Nephron (organoid): ENCODE results near the gene MPZL3.

ENCODE experiments used
- H3K27ac Mint-ChIP-seq, 3 experiments: 2 replicates each; pipeline ENCODE4 v1.8.0; 2020; ENCODE audit warnings: mixed read lengths in 3 of 3, mild to moderate bottlenecking in 2 of 3, moderate library complexity in 1 of 3
- H3K27me3 Mint-ChIP-seq: 2 replicates; pipeline ENCODE4 v1.8.0; 2021; ENCODE audit warnings: low read depth, mild to moderate bottlenecking, moderate library complexity, mixed read lengths
- H3K36me3 Mint-ChIP-seq: 2 replicates; pipeline ENCODE4 v1.8.0; 2020; ENCODE audit warnings: low read depth, mixed read lengths
- H3K4me1 Mint-ChIP-seq: 2 replicates; pipeline ENCODE4 v1.8.0; 2020; ENCODE audit warnings: mixed read lengths
- H3K4me3 Mint-ChIP-seq, 3 experiments: 2 replicates each; pipeline ENCODE4 v1.8.0; 2020; ENCODE audit warnings: mild to moderate bottlenecking in 3 of 3, mixed read lengths in 3 of 3, moderate library complexity in 2 of 3
- H3K9me3 Mint-ChIP-seq: 2 replicates; pipeline ENCODE4 v1.8.0; 2020; ENCODE audit warnings: mixed read lengths
- TF ChIP-seq, protein P1 (sequence below), 3 experiments: fragments of 200-600 bp; sonication (generic); IDR thresholded peaks; one replicate each; pipeline ENCODE4 v1.5.0; 2021; ENCODE audit warnings: antibody characterized with exemption in 3 of 3; ENCODE audit not compliant: unreplicated experiment in 3 of 3

The MPZL3 gene

DNA sequence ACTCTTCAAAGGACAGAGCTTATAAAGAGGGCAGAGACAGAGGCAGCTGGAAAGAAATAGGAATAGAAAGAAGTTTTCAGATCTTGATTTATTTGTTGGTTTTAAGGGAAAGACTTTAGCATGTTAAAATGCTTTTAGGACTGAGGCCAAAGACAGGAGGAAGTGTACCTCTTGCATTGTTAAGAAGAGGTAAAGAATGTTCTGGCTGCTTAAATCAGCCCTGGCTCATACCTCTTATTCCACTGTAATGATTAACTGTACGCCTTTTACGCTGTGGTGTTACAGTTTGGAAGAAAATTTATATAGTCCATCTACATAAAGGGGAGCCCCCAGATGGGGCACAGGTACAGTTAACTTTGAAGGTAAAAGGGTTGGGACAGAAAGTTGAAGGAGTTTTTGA, 22.0 kb upstream of the MPZL3 start:
- Mint-ChIP-seq H3K4me1 (peaks cover 5% of the 10 kb centered on the region), H3K4me3 (no peak overlapping the region), H3K27ac (peak overlapping the region; percentile 2 to 79 (median 72)), H3K36me3 (no peaks in the 10 kb centered on the region), H3K27me3 (peaks cover 82% of the 10 kb centered on the region), H3K9me3 (no peaks in the 10 kb centered on the region)
- TF ChIP-seq, protein P1, sequence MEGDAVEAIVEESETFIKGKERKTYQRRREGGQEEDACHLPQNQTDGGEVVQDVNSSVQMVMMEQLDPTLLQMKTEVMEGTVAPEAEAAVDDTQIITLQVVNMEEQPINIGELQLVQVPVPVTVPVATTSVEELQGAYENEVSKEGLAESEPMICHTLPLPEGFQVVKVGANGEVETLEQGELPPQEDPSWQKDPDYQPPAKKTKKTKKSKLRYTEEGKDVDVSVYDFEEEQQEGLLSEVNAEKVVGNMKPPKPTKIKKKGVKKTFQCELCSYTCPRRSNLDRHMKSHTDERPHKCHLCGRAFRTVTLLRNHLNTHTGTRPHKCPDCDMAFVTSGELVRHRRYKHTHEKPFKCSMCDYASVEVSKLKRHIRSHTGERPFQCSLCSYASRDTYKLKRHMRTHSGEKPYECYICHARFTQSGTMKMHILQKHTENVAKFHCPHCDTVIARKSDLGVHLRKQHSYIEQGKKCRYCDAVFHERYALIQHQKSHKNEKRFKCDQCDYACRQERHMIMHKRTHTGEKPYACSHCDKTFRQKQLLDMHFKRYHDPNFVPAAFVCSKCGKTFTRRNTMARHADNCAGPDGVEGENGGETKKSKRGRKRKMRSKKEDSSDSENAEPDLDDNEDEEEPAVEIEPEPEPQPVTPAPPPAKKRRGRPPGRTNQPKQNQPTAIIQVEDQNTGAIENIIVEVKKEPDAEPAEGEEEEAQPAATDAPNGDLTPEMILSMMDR (IDR thresholded peaks at IDR 0.05; ENCODE audit: unreplicated experiment in 3 of 3): no peak

- no peak overlapping the region for H3K4me3 Mint-ChIP-seq
- peaks cover 79% of the 10 kb centered on the region for H3K27me3 Mint-ChIP-seq
- H3K36me3 Mint-ChIP-seq: no peaks in the 10 kb centered on the region
- H3K4me1 Mint-ChIP-seq: peaks cover 5% of the 10 kb centered on the region
- no peak overlapping the region for H3K27ac Mint-ChIP-seq
- H3K9me3 Mint-ChIP-seq: no peaks in the 10 kb centered on the region
- TF ChIP-seq, protein P1 (IDR thresholded peaks at IDR 0.05; ENCODE audit: unreplicated experiment in 3 of 3): no peak
These were observed 19.8 kb upstream of the MPZL3 start for GRCh38 chr11:118272001-118272400.

GRCh38 chr11:118267486-118267885, 15.3 kb upstream of the MPZL3 start:
- Mint-ChIP-seq H3K27ac (peak overlapping the region in 1 of 3 experiments; percentile 49), H3K27me3 (peaks cover 83% of the 10 kb centered on the region), H3K4me1 (peaks cover 16% of the 10 kb centered on the region), H3K4me3 (no peak overlapping the region), H3K36me3 (no peaks in the 10 kb centered on the region), H3K9me3 (no peaks in the 10 kb centered on the region)
- TF ChIP-seq, protein P1 (IDR thresholded peaks at IDR 0.05; ENCODE audit: unreplicated experiment in 3 of 3): no peak

GRCh38 chr11:118265954-118266353, 13.8 kb upstream of the MPZL3 start:
- TF ChIP-seq, protein P1 (IDR thresholded peaks at IDR 0.05; ENCODE audit: unreplicated experiment in 3 of 3): no peak
- Mint-ChIP-seq H3K36me3 (no peaks in the 10 kb centered on the region), H3K4me3 (no peak overlapping the region), H3K27me3 (peaks cover 85% of the 10 kb centered on the region), H3K27ac (peak overlapping the region; percentile 76 to 89 (median 85)), H3K4me1 (peaks cover 16% of the 10 kb centered on the region), H3K9me3 (no peaks in the 10 kb centered on the region)

GRCh38 chr11:118264569-118265465, 12.7 kb upstream of the MPZL3 start:
- Mint-ChIP-seq H3K9me3 (no peaks in the 10 kb centered on the region), H3K27ac (peak overlapping the region; percentile 76 to 89 (median 85)), H3K36me3 (no peaks in the 10 kb centered on the region), H3K4me3 (peak overlapping the region; percentile 70 to 83 (median 74)), H3K4me1 (peaks cover 16% of the 10 kb centered on the region), H3K27me3 (peaks cover 83% of the 10 kb centered on the region)
- TF ChIP-seq, protein P1 (IDR thresholded peaks at IDR 0.05; ENCODE audit: unreplicated experiment in 3 of 3): no peak
